ENCODE data around the gene LMAN2. TPM values are rescaled to one million over a fixed set of nuclear protein-coding genes. Genes with fewer than 3 reads are reported as not detected.

The LMAN2 gene
- total RNA-seq, 1 donor from 2014 or later: 252 TPM

DNA sequence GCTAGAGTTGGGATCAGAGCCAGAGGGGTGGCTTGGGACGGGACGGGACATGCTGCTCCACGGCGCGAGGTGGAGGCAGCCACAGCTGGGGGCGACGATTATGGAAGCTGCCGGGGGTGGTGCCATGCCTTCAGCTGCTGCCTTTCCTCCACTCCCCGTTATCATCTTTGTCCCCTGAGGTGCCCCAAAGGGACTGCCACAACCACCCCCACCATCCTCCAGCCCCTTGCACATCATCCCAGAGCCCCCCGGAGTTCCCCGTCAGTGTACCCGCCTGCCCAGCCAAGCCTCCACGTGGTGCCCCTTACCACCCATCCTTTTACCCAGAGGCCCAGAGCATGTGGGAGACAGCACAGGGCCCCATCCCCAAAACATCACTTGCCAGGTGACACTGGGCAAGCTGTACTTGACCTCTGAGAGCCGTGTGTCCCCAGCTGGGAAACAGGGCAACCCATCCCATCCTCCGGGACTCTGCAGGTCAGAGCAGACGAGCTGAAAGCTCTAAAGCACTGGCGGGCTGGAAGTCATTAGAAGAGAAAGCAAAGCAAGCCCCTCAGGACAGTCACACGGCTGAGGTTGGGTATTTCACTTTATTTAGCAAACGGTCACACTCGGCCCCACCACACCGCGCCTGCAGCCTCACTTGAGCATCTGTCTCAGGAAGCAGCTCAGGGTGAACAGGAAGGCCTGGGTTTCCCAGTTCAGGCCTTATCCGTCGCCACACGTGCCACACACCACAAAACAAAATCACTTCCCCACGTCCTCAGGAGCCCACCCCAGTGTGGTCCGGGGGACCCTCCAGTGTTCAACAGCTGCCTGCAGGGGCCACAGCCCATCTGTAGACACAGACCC is 20.3 kb downstream of the LMAN2 start:
- H3K4me3 ChIP-seq (ENCODE audit: low read depth, low read length): no peak overlapping the region
- DNase-seq (ENCODE audit: low read depth): no peak
- TF ChIP-seq CTCF (conservative IDR thresholded peaks at IDR 0.05; ENCODE audit: low read depth, low read length): no peak

DNA sequence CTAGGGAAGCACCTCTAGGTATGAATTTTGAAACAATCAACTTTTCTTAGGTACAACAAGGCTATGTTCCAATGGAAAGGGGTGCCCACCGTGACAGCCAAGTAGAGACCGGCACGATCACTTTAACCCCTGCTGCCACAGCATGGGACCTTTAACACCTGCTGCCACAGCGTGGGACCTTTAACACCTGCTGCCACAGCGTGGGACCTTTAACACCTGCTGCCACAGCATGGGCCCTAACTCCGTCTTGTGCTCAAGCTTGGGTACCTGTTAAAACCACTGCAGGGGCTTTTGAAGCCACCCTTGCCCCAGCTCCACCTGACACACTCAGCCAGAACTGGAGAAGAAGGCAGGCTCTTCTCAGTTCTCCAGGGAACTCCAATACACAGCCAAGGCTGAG is 21.6 kb downstream of the LMAN2 start:
- DNase-seq (ENCODE audit: low read depth): no peak
- no peak for TF ChIP-seq CTCF (conservative IDR thresholded peaks at IDR 0.05; ENCODE audit: low read depth, low read length)
- H3K4me3 ChIP-seq (ENCODE audit: low read depth, low read length): no peak overlapping the region

DNA sequence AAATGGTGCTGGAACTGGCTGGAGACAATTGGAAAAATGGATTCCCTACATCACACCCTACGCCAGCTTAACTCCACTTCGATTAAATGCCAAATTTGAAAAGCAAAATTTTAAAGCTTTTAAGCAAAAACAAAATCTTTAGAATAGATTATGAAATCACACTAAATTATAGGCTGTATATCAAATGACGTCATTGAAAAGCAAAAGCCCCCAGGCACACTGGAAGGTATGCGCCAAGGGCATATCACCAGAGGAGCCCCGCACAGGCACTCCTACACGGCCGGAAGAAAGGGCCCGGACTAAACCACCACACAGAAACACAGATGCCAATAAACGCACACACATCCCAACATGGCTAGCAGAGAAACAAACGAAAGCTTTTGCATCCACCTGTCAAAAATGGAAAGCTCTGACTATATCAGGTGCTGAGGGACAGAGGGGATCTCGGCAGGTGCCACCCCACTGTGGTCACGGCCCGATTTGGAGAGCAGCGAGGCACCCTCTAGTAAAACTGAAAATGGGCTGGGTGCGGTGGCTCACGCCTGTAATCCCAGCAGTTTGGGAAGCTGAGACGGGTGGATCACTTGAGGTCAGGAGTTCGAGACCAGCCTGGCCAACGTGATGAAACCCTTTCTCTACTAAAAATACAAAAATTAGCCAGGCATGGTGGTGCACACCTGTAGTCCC is 22.8 kb downstream of the LMAN2 start:
- DNase-seq (ENCODE audit: low read depth): no peak
- H3K4me3 ChIP-seq (ENCODE audit: low read depth, low read length): no peak overlapping the region
- no peak for TF ChIP-seq CTCF (conservative IDR thresholded peaks at IDR 0.05; ENCODE audit: low read depth, low read length)

DNA sequence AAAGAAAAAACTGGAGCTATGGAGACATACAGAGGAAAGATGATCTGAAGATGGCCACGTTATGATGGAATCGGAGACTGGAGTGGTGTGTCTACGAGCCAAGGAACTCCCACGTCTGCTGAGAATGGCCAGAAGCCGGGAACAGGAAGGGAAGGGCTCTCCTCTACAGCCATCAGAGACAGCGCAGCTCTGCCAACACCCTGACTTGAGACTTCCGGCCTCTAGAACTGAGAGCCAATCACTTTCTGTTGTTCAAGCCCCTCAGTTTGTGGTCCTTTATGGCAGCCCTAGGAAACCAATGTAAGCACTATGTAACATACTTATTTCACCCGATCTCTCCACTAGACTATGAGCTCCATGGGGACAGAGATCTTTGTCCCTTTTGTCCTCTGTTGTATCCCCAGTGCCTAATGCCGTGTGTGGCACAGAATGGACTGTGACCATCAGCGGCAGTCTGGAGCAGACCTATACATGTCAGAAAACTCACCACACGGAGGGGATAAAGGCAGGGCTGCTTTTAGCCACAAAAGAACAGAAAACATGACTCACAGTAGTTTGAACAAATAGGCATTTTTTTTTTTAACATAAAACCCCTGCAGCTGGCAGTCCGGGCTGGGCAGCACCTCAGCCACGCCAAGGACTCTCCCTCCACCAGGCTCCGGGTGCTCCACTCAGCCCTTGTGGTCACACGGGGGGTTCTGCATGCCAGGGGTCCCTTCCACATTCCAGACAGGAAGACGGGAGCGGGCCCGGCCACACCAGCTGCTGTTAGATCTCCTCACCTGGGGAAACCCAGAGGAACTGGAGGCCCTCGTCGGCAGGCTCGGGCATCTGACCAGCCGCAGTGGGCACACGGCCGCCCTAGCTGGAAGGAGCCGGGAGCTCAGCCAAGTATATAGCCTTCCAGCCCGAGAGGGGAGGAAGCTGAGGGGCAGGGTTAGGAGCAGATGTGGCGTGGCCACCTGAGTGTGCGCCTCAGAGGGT is 23.6 kb downstream of the LMAN2 start:
- DNase-seq (ENCODE audit: low read depth): no peak
- no peak overlapping the region for H3K4me3 ChIP-seq (ENCODE audit: low read depth, low read length)
- no peak for TF ChIP-seq CTCF (conservative IDR thresholded peaks at IDR 0.05; ENCODE audit: low read depth, low read length)

GRCh38 chr5:177325868-177326381 is 25.5 kb downstream of the LMAN2 start:
- TF ChIP-seq CTCF (conservative IDR thresholded peaks at IDR 0.05; ENCODE audit: low read depth, low read length): no peak
- peak; percentile 68 for DNase-seq (ENCODE audit: low read depth)
- H3K4me3 ChIP-seq (ENCODE audit: low read depth, low read length): no peak overlapping the region

GRCh38 chr5:177320879-177321278 is 30.6 kb downstream of the LMAN2 start:
- no peak for DNase-seq (ENCODE audit: low read depth)
- H3K4me3 ChIP-seq (ENCODE audit: low read depth, low read length): no peak overlapping the region
- no peak for TF ChIP-seq CTCF (conservative IDR thresholded peaks at IDR 0.05; ENCODE audit: low read depth, low read length)

All from epithelial cell of proximal tubule (primary cell).